ENCODE results near the gene YY1.

Gene YY1

DNA sequence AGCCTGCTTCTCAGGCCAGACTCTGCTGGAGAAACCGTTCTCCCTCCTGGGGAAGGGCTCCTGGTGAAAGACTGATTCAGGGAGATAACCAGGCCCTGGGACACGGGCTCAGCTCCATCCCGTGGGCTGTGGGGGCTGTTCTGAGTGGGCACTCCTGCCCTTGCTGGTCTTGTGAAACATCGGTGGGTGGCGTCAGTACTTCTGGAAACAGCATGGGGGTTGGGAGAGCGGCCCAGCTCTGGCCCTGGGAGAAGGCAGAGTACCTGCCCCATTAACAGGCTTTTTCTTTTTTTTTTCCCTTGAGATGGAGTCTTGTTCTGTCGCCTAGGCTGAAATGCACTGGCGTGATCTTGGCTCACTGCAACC is 85.0 kb downstream of the YY1 start:
- Histone ChIP-seq H3K4me3 (ENCODE audit: low read depth in 1 of 2, low read length in 2 of 2) (no peak overlapping the region), H3K36me3 (ENCODE audit: control insufficient read depth in 1 of 2, insufficient read depth in 2 of 2, low read length in 2 of 2) (no peaks in the 10 kb centered on the region), H3K4me1 (ENCODE audit: control insufficient read depth in 1 of 2, insufficient read depth in 2 of 2, low read length in 2 of 2) (peaks cover 0 to 3% of the 10 kb centered on the region in 2 donors), H3K27ac (ENCODE audit: low read length) (no peak overlapping the region), H3K27me3 (ENCODE audit: low read depth, low read length) (no peaks in the 10 kb centered on the region), H3K9me3 (ENCODE audit: control insufficient read depth in 1 of 2, low read length in 2 of 2) (no peaks in the 10 kb centered on the region)

DNA sequence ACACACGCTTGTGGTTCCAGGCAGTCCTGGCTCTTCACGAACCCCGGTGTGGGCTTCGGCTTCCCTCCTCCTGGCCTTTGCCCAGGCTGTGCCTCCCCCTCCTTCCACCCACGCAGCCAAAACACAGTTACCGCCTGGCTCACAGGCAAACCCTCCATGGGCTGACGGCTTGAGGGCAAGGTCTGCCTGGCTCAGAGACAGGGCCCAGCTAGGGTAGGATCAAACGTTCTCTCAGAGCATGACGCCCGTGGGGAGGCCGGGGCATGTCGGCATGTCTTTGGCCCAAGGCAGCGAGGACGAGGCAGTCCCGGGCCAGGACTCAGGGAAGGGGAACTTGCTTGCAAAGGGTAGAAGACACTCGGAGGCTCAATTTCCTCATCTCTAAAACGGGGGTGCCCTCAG is 86.3 kb downstream of the YY1 start:
- Histone ChIP-seq H3K27ac (ENCODE audit: low read length) (no peak overlapping the region), H3K27me3 (ENCODE audit: low read depth, low read length) (no peaks in the 10 kb centered on the region), H3K4me1 (ENCODE audit: control insufficient read depth in 1 of 2, insufficient read depth in 2 of 2, low read length in 2 of 2) (peaks cover 0 to 3% of the 10 kb centered on the region in 2 donors)

DNA sequence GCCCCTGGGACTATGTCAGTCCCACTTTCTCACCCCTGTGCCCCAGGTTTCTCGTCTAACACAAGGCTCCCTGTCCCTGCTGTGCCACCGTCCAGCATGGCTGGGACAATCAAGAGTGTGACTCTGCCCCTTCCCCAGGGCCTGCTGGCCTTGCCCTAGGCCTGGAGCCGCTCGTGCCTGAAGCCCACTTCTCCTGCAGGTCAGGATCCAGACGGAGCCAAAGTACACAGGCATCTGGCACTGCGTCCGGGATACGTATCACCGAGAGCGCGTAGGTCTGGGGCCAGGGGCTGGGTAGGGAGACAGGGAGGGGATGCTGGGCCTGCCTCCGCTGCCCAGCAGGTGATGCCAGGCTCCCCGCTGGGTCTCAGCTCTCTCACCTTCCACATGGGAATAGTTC is 87.0 kb downstream of the YY1 start:
- H3K36me3 ChIP-seq (ENCODE audit: control insufficient read depth in 1 of 2, insufficient read depth in 2 of 2, low read length in 2 of 2) = no peaks in the 10 kb centered on the region
- no peaks in the 10 kb centered on the region for H3K9me3 ChIP-seq (ENCODE audit: control insufficient read depth in 1 of 2, low read length in 2 of 2)
- H3K27me3 ChIP-seq (ENCODE audit: low read depth, low read length) = no peaks in the 10 kb centered on the region
- H3K4me1 ChIP-seq (ENCODE audit: control insufficient read depth in 1 of 2, insufficient read depth in 2 of 2, low read length in 2 of 2) = no peaks in the 10 kb centered on the region
- no peak overlapping the region for H3K27ac ChIP-seq (ENCODE audit: low read length)
- no peak overlapping the region for H3K4me3 ChIP-seq (ENCODE audit: low read depth in 1 of 2, low read length in 2 of 2)

More for the DNA sequence above, 86.3 kb downstream of the YY1 start:
- no peaks in the 10 kb centered on the region for H3K9me3 ChIP-seq (ENCODE audit: control insufficient read depth in 1 of 2, low read length in 2 of 2)
- H3K4me3 ChIP-seq (ENCODE audit: low read depth in 1 of 2, low read length in 2 of 2) = no peak overlapping the region
- no peaks in the 10 kb centered on the region for H3K36me3 ChIP-seq (ENCODE audit: control insufficient read depth in 1 of 2, insufficient read depth in 2 of 2, low read length in 2 of 2)

DNA sequence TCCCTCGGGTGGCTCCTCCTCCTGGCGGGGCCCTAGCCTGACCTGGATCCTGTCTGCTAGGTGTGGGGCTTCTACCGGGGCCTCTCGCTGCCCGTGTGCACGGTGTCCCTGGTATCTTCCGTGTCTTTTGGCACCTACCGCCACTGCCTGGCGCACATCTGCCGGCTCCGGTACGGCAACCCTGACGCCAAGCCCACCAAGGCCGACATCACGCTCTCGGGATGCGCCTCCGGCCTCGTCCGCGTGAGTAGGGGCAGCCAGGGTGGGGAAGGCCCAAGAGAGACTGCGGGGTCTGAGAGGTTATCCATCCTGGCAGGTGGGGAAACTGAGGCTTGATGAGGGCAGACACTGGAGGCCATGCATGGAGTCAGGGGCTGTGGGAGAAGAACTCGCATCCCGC is 88.2 kb downstream of the YY1 start:
- Histone ChIP-seq H3K4me3 (ENCODE audit: low read depth in 1 of 2, low read length in 2 of 2) (no peak overlapping the region), H3K9me3 (ENCODE audit: control insufficient read depth in 1 of 2, low read length in 2 of 2) (no peaks in the 10 kb centered on the region), H3K36me3 (ENCODE audit: control insufficient read depth in 1 of 2, insufficient read depth in 2 of 2, low read length in 2 of 2) (no peaks in the 10 kb centered on the region)

DNA sequence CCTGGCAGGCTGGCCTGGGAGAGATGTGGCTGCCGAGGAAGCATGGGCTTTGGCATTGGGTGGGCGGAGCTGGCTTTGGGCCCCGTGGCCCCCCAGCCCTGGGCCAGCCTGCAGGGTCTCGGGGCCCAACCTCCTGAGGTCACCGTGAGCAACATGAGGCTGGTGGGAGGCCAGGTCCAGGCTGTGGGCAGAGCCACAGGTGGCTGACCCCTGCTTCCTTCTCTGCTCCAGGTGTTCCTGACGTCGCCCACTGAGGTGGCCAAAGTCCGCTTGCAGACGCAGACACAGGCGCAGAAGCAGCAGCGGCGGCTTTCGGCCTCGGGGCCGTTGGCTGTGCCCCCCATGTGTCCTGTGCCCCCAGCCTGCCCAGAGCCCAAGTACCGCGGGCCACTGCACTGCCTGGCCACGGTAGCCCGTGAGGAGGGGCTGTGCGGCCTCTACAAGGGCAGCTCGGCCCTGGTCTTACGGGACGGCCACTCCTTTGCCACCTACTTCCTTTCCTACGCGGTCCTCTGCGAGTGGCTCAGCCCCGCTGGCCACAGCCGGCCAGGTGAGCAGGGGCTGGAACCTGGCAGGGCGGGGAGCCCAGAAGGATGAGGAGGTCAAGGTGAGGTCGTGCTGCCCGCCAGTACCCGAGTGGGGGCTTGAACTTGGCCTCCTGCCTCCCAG is 89.7 kb downstream of the YY1 start:
- Histone ChIP-seq H3K27ac (ENCODE audit: low read length) (no peak overlapping the region), H3K27me3 (ENCODE audit: low read depth, low read length) (no peaks in the 10 kb centered on the region)

More for the DNA sequence above, 88.2 kb downstream of the YY1 start:
- Histone ChIP-seq H3K4me1 (ENCODE audit: control insufficient read depth in 1 of 2, insufficient read depth in 2 of 2, low read length in 2 of 2) (no peaks in the 10 kb centered on the region), H3K27me3 (ENCODE audit: low read depth, low read length) (no peaks in the 10 kb centered on the region), H3K27ac (ENCODE audit: low read length) (no peak overlapping the region)

DNA sequence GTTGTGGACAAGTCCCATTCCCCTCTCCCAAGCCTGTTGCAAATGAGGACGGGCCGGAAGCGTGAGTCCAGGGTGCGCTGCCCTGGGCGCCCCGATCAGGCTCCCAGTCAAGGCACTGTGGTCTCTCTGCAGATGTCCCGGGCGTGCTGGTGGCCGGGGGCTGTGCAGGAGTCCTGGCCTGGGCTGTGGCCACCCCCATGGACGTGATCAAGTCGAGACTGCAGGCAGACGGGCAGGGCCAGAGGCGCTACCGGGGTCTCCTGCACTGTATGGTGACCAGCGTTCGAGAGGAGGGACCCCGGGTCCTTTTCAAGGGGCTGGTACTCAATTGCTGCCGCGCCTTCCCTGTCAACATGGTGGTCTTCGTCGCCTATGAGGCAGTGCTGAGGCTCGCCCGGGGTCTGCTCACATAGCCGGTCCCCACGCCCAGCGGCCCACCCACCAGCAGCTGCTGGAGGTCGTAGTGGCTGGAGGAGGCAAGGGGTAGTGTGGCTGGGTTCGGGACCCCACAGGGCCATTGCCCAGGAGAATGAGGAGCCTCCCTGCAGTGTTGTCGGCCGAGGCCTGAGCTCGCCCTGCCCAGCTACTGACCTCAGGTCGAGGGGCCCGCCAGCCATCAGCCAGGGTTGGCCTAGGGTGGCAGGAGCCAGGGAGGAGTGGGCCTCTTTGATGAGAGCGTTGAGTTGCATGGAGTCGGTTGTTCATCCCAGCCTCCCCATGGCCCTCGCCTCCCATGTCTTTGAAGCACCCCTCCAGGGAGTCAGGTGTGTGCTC is 90.5 kb downstream of the YY1 start:
- Histone ChIP-seq H3K4me3 (ENCODE audit: low read depth in 1 of 2, low read length in 2 of 2) (no peak overlapping the region), H3K27ac (ENCODE audit: low read length) (no peak overlapping the region), H3K36me3 (ENCODE audit: control insufficient read depth in 1 of 2, insufficient read depth in 2 of 2, low read length in 2 of 2) (peaks cover 3 to 15% of the 10 kb centered on the region in 2 donors), H3K4me1 (ENCODE audit: control insufficient read depth in 1 of 2, insufficient read depth in 2 of 2, low read length in 2 of 2) (no peaks in the 10 kb centered on the region), H3K9me3 (ENCODE audit: control insufficient read depth in 1 of 2, low read length in 2 of 2) (no peaks in the 10 kb centered on the region), H3K27me3 (ENCODE audit: low read depth, low read length) (no peaks in the 10 kb centered on the region)

More for the DNA sequence above, 89.7 kb downstream of the YY1 start:
- Histone ChIP-seq H3K4me3 (ENCODE audit: low read depth in 1 of 2, low read length in 2 of 2) (no peak overlapping the region), H3K36me3 (ENCODE audit: control insufficient read depth in 1 of 2, insufficient read depth in 2 of 2, low read length in 2 of 2) (peaks cover 0 to 8% of the 10 kb centered on the region in 2 donors), H3K9me3 (ENCODE audit: control insufficient read depth in 1 of 2, low read length in 2 of 2) (no peaks in the 10 kb centered on the region), H3K4me1 (ENCODE audit: control insufficient read depth in 1 of 2, insufficient read depth in 2 of 2, low read length in 2 of 2) (no peaks in the 10 kb centered on the region)

DNA sequence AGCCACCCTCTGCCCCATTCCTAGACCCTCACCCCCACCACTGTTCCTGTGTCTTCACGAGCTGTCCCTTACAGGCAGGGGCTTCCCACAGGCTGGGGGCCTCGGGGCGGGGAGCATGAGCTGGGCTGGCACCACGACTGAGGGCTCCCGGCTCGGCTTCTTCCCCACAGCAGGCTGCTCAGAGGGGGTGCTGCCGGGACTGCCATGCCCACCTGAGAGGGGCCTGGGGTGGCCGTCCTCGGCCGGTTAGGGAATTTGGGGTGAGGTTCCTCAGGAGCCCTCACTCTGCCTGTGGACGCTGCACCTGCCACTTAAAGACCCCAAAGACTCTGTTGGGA is 91.0 kb downstream of the YY1 start:
- no peak overlapping the region for H3K4me3 ChIP-seq (ENCODE audit: low read depth in 1 of 2, low read length in 2 of 2)
- H3K4me1 ChIP-seq (ENCODE audit: control insufficient read depth in 1 of 2, insufficient read depth in 2 of 2, low read length in 2 of 2) = no peaks in the 10 kb centered on the region
- H3K36me3 ChIP-seq (ENCODE audit: control insufficient read depth in 1 of 2, insufficient read depth in 2 of 2, low read length in 2 of 2) = peaks cover 9 to 20% of the 10 kb centered on the region in 2 donors
- H3K27ac ChIP-seq (ENCODE audit: low read length) = no peak overlapping the region
- no peaks in the 10 kb centered on the region for H3K9me3 ChIP-seq (ENCODE audit: control insufficient read depth in 1 of 2, low read length in 2 of 2)
- H3K27me3 ChIP-seq (ENCODE audit: low read depth, low read length) = no peaks in the 10 kb centered on the region

DNA sequence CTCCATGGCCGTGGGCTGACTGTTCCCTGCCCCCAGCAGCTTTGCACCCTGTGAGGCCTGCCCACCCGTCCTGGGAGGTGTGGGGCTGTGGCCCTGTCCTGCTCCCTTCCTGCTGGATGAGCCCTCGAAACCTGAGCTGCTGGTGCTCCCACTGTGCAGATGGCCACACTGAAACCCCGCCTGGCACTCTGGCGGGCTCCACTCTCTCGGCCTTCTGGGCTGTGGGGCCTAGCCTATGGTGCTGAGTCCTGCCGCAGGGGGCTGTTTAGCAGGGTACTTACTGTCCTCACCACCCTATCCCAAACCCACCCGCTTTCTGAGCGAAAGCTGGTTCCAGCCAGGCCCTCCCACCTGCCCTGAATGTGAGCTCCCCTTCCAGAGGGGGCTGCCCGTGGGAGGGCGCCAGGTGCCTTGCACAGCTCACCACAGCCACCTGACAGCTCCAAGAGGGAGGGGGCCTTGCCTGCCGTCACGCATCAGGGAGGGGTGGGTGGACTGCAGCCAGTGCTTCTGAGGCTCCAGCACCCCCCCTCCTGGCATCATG is 91.5 kb downstream of the YY1 start:
- peaks cover 9 to 23% of the 10 kb centered on the region in 2 donors for H3K36me3 ChIP-seq (ENCODE audit: control insufficient read depth in 1 of 2, insufficient read depth in 2 of 2, low read length in 2 of 2)
- H3K27ac ChIP-seq (ENCODE audit: low read length) = no peak overlapping the region
- no peak overlapping the region for H3K4me3 ChIP-seq (ENCODE audit: low read depth in 1 of 2, low read length in 2 of 2)
- H3K9me3 ChIP-seq (ENCODE audit: control insufficient read depth in 1 of 2, low read length in 2 of 2) = no peaks in the 10 kb centered on the region
- H3K27me3 ChIP-seq (ENCODE audit: low read depth, low read length) = no peaks in the 10 kb centered on the region
- no peaks in the 10 kb centered on the region for H3K4me1 ChIP-seq (ENCODE audit: control insufficient read depth in 1 of 2, insufficient read depth in 2 of 2, low read length in 2 of 2)

DNA sequence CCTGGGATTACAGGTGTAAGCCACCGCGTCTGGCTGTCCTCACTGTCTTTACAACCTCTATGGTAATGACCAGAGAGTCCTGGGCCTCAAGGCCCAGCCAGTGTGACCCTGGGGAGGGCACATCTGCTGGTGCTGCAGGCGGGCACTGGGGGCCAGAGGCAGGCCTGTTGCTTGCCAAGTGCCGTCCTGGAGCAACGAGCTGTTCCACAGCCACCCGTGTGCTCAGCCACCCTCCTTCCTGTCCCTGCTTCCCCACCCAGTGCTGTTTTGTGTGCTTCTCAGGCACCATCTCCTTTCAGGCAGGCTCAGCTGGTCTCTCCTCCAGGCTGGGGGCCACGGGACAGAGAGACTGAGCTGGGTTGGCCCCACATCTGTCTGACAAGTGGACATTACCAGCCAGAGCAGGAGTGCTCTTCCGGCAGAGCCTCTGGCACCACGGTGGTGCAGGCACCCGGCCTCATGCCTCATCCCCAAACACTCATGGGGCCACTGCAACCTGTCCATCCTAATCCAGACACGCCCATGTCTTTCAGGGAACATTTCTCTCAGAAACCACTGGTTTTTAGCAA is 93.2 kb downstream of the YY1 start:
- H3K36me3 ChIP-seq (ENCODE audit: control insufficient read depth in 1 of 2, insufficient read depth in 2 of 2, low read length in 2 of 2) = peaks cover 18 to 34% of the 10 kb centered on the region in 2 donors
- no peaks in the 10 kb centered on the region for H3K27me3 ChIP-seq (ENCODE audit: low read depth, low read length)
- no peaks in the 10 kb centered on the region for H3K4me1 ChIP-seq (ENCODE audit: control insufficient read depth in 1 of 2, insufficient read depth in 2 of 2, low read length in 2 of 2)
- no peak overlapping the region for H3K4me3 ChIP-seq (ENCODE audit: low read depth in 1 of 2, low read length in 2 of 2)
- no peak overlapping the region for H3K27ac ChIP-seq (ENCODE audit: low read length)
- no peaks in the 10 kb centered on the region for H3K9me3 ChIP-seq (ENCODE audit: control insufficient read depth in 1 of 2, low read length in 2 of 2)
